Osteoblast (primary cell): Measurements from ENCODE around the gene FJX1. TPM values are rescaled to one million over a fixed set of nuclear protein-coding genes. Genes with fewer than 3 reads are reported as not detected.

Source experiments
- DNase-seq: peaks from one replicate; pipeline ENCODE4 v3.0.0; 2011; ENCODE audit warnings: low spot score, mixed read lengths; ENCODE audit not compliant: insufficient read length; ENCODE audit errors: missing footprints
- H2AFZ ChIP-seq: 2 replicates; pipeline ENCODE4 v1.6.0; 2011; ENCODE audit warnings: mild to moderate bottlenecking, low read length
- H3K27ac ChIP-seq: 2 replicates; pipeline ENCODE4 v1.5.1; 2011; ENCODE audit warnings: mild to moderate bottlenecking, low read depth, low read length, moderate library complexity
- H3K27me3 ChIP-seq: 2 replicates; pipeline ENCODE4 v1.6.0; 2012; ENCODE audit warnings: mild to moderate bottlenecking, control low read depth, inconsistent platforms, low read length, moderate library complexity; ENCODE audit not compliant: insufficient read depth
- H3K36me3 ChIP-seq: 2 replicates; pipeline ENCODE4 v1.5.1; 2011; ENCODE audit warnings: mild to moderate bottlenecking, low read length, control low read depth, moderate library complexity; ENCODE audit not compliant: insufficient read depth
- H3K4me1 ChIP-seq: 2 replicates; pipeline ENCODE4 v1.5.1; 2011; ENCODE audit warnings: mild to moderate bottlenecking, low read length, control low read depth, moderate library complexity; ENCODE audit not compliant: insufficient read depth
- H3K4me2 ChIP-seq: 2 replicates; pipeline ENCODE4 v1.6.0; 2011; ENCODE audit warnings: mild to moderate bottlenecking, low read length; ENCODE audit not compliant: insufficient read depth
- H3K4me3 ChIP-seq: fragments of 200-600 bp; sonication (generic); 3 replicates; pipeline ENCODE4 v1.5.1; 2012; ENCODE audit warnings: mild to moderate bottlenecking, low read length, inconsistent platforms; ENCODE audit not compliant: insufficient read depth
- H3K79me2 ChIP-seq: 2 replicates; pipeline ENCODE4 v1.6.0; 2012; ENCODE audit warnings: mild to moderate bottlenecking, low read length, control low read depth, inconsistent platforms; ENCODE audit not compliant: insufficient read depth
- H3K9me3 ChIP-seq: 2 replicates; pipeline ENCODE4 v1.5.1; 2011; ENCODE audit warnings: low read depth, low read length, control low read depth
- H4K20me1 ChIP-seq: 2 replicates; pipeline ENCODE4 v1.6.0; 2012; ENCODE audit warnings: mild to moderate bottlenecking, low read length, control low read depth; ENCODE audit not compliant: insufficient read depth
- CTCF ChIP-seq: IDR thresholded peaks from 2 replicates; pipeline ENCODE4 v1.5.1; 2011; ENCODE audit warnings: mild to moderate bottlenecking, low read depth, low read length, moderate library complexity; ENCODE audit errors: extremely low read depth
- total RNA-seq: library from RNA; depleted of rRNA; stranded (reverse); fragments of >200 nt; gene quantifications from 2 replicates; pipeline ENCODE4 v1.2.3, GENCODE V29; 2012

Gene FJX1
- total RNA-seq, 1 donor, result 13.8 TPM

- peaks cover 27% of the 10 kb centered on the region for H3K4me1 ChIP-seq
- H2AFZ ChIP-seq, result no peak overlapping the region
- no peaks in the 10 kb centered on the region for H3K36me3 ChIP-seq
- peaks cover 9% of the 10 kb centered on the region for H3K27me3 ChIP-seq
- H3K27ac ChIP-seq, result no peak overlapping the region
- no peaks in the 10 kb centered on the region for H3K9me3 ChIP-seq
- peak overlapping the region; percentile 21 for H3K4me2 ChIP-seq
- no peaks in the 10 kb centered on the region for H4K20me1 ChIP-seq
- no peak for DNase-seq
- TF ChIP-seq CTCF, result no peak
- H3K79me2 ChIP-seq, result no peaks in the 10 kb centered on the region
- H3K4me3 ChIP-seq, result no peak overlapping the region
Observed at GRCh38 chr11:35632301-35632700, 14.0 kb downstream of the FJX1 start.

DNA sequence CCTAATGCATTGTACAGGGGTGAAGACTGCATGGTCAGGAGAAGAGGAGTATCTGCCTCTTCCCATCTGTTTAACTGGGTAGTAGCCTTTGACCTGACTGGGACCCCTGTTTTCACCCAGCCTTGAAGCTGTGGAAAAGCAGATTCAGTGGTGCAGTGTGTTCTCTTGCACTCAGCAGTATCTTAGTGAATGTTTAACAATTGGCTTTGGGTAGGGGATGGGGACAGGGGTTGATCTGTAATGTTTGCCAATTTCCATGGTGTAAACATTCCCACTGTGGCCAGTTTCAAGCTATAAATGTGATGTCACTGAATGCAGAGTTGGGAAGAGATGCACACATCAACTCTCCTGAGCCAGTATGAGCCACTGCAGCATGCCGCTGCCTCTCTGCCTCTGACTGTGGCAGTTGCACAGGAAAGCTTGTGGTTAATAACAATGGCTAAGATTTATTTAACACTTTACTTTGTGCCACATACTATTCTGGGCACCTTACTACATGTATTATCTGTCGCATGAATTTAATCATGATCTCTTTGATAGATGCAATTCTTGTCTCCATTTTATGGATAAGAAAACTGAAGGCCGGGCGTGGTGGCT is 15.7 kb downstream of the FJX1 start:
- no peak for DNase-seq
- Histone ChIP-seq H2AFZ (no peak overlapping the region), H3K27me3 (peaks cover 9% of the 10 kb centered on the region), H3K4me1 (peaks cover 27% of the 10 kb centered on the region), H3K9me3 (no peaks in the 10 kb centered on the region), H3K4me3 (no peak overlapping the region), H3K79me2 (no peaks in the 10 kb centered on the region), H3K27ac (no peak overlapping the region), H4K20me1 (no peaks in the 10 kb centered on the region), H3K36me3 (no peaks in the 10 kb centered on the region), H3K4me2 (no peak overlapping the region)
- TF ChIP-seq CTCF, result no peak

GRCh38 chr11:35635933-35636332 is 17.7 kb downstream of the FJX1 start:
- H3K36me3 ChIP-seq, result no peaks in the 10 kb centered on the region
- no peak overlapping the region for H2AFZ ChIP-seq
- no peak overlapping the region for H3K27ac ChIP-seq
- H3K27me3 ChIP-seq, result peaks cover 9% of the 10 kb centered on the region
- no peak overlapping the region for H3K4me3 ChIP-seq
- no peaks in the 10 kb centered on the region for H4K20me1 ChIP-seq
- no peak for TF ChIP-seq CTCF
- no peaks in the 10 kb centered on the region for H3K9me3 ChIP-seq
- H3K4me1 ChIP-seq, result peaks cover 9% of the 10 kb centered on the region
- DNase-seq, result no peak
- no peak overlapping the region for H3K4me2 ChIP-seq
- H3K79me2 ChIP-seq, result no peaks in the 10 kb centered on the region

GRCh38 chr11:35639591-35640179 is 21.4 kb downstream of the FJX1 start:
- no peak for DNase-seq
- Histone ChIP-seq H3K36me3 (no peaks in the 10 kb centered on the region), H3K4me2 (no peak overlapping the region), H3K79me2 (no peaks in the 10 kb centered on the region), H3K27me3 (peaks cover 9% of the 10 kb centered on the region), H4K20me1 (no peaks in the 10 kb centered on the region), H3K9me3 (no peaks in the 10 kb centered on the region), H3K4me3 (no peak overlapping the region), H3K27ac (no peak overlapping the region), H2AFZ (no peak overlapping the region), H3K4me1 (peaks cover 8% of the 10 kb centered on the region)
- no peak for TF ChIP-seq CTCF
